Endometrial microvascular endothelial cells (primary cell): Measurements from ENCODE around the gene METTL1. TPM values are rescaled to one million over a fixed set of nuclear protein-coding genes. Genes with fewer than 3 reads are reported as not detected.

Experiments used
- in situ Hi-C: cut with HindIII; loops from 2 replicates; pipeline ENCODE4 v1.10.0; 2017; ENCODE audit warnings: low sequenced_read_pairs, low pct_unique_long_range_greater_than_20kb; ENCODE audit errors: inconsistent ontology term
- total RNA-seq: library from RNA; depleted of rRNA; stranded (reverse); fragments of >200 nt; gene quantifications from one replicate; pipeline ENCODE4 v1.2.3, GENCODE V29; 2015; ENCODE audit errors: inconsistent ontology term

Gene METTL1
- total RNA-seq, 1 donor from 2014 or later: 15.3 TPM

- in situ Hi-C loops: no loop called here
Measured at GRCh38 chr12:57719777-57720605, 51.9 kb downstream of the METTL1 start.

GRCh38 chr12:57718641-57719528, 53.0 kb downstream of the METTL1 start:
- in situ Hi-C loops: no loop called here

Other genes starting within 250 kb of the METTL1 start
- 8.7 TPM for gene MBD6, start 249.3 kb downstream of the METTL1 start, total RNA-seq
- gene DCTN2, start 224.9 kb downstream of the METTL1 start, total RNA-seq: 221 TPM
- not detected for gene KIF5A, start 222.1 kb downstream of the METTL1 start, total RNA-seq
- 12.5 TPM for gene PIP4K2C, start 180.9 kb downstream of the METTL1 start, total RNA-seq
- 6.2 TPM for gene DTX3, start 167.3 kb downstream of the METTL1 start, total RNA-seq
- 0.09 TPM for gene ARHGEF25, start 160.7 kb downstream of the METTL1 start, total RNA-seq
- gene B4GALNT1, start 138.9 kb downstream of the METTL1 start, total RNA-seq: 0.19 TPM
- gene OS9, start 78.0 kb downstream of the METTL1 start, total RNA-seq: 295 TPM
- gene AGAP2, start 33.4 kb downstream of the METTL1 start, total RNA-seq: 1.2 TPM
- gene TSPAN31, start 27.1 kb downstream of the METTL1 start, total RNA-seq: 37.3 TPM
- 291 TPM for gene CDK4, start 19.8 kb downstream of the METTL1 start, total RNA-seq
- 0.37 TPM for gene MARCHF9, start 17.0 kb downstream of the METTL1 start, total RNA-seq
- gene CYP27B1, start 5.0 kb downstream of the METTL1 start, total RNA-seq: 1.9 TPM
- gene EEF1AKMT3, start 509 bp upstream of the METTL1 start, total RNA-seq: 11.7 TPM
- 45.9 TPM for gene TSFM, start 10.7 kb upstream of the METTL1 start, total RNA-seq
- 0.46 TPM for gene AVIL, start 46.6 kb upstream of the METTL1 start, total RNA-seq
- gene CTDSP2, start 74.6 kb upstream of the METTL1 start, total RNA-seq: 109 TPM
- gene ATP23, start 169.5 kb upstream of the METTL1 start, total RNA-seq: 3.7 TPM